NCI-H1105 (cell line): ENCODE measurements around the gene ISCU.
"Not testable (repeated sequence)": the region's sequence is repeated elsewhere in the genome, so short reads cannot be mapped to it uniquely, and the experiment has no call there.

Experiments
- DNase-seq: peaks from one replicate; lab custom pipeline; 2025; lab: John Stamatoyannopoulos, UW

Gene ISCU

GRCh38 chr12:108543652-108544051 is 18.7 kb upstream of the ISCU start:
- DNase-seq = no peak

- DNase-seq = no peak
Observed at GRCh38 chr12:108547686-108548085, 14.7 kb upstream of the ISCU start.

- DNase-seq = no peak
Observed at GRCh38 chr12:108548954-108549521, 13.4 kb upstream of the ISCU start.

DNA sequence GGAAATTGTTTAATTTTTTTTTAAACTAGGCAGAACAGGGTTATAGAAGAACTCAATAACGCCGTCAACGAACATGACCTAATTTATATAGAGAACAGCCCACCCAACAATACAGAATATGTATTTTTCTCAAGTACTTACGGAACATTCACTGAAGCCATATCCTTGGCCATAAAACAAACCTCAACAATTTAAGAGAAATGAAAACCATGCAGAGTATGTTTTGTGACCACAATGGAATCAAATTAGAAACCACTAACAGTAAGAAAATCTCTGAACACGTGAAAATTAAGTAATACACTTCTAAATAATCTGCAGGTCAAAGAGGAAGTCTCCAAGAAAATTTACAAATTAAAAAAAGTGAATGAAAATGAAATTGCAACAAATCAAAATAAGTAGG is 10.9 kb upstream of the ISCU start:
- no peak for DNase-seq

DNA sequence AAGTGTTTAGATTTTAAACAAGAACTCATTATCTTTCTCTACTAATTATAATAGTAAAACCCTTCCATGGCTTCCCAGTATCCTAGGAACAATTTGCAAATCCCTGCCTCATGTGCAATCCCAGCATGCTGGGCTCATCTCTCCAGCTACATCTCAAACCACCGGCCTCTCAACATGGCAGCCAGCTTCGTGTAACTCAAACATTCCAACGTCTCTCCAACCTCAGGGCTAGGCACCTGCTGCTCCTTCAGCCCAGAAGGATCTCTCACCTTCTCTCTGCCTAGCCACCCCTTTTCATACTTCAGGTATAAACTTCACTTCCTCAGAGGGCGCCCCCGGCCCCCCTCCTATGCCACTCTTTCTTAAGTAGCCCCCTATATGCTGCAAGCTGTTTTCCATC is 8.6 kb upstream of the ISCU start:
- DNase-seq = no peak

GRCh38 chr12:108555383-108555782 is 7.0 kb upstream of the ISCU start:
- not testable (repeated sequence) for DNase-seq

GRCh38 chr12:108559007-108559655 is 3.3 kb upstream of the ISCU start:
- DNase-seq = no peak

DNA sequence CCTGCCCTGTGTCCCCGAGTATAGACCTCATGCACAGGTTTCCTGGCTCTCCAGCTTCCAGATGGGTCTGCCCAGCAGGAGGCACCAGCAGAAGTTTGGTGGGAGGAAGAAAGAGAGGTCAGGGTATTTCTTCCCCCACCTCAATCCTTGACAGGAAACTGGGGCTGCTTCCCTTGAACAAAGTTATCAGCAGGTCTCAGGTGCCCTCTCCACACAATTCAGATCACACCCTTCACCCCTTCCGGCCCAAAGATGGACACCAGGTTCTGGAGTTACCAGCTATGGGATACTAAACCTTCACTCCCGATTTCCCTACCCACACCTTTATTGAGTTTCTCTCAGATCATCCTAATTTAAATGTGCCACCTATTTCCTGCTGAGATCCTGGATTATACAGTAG is 2.6 kb upstream of the ISCU start:
- DNase-seq = no peak

- DNase-seq = no peak
Observed at GRCh38 chr12:108560321-108560721, 2.1 kb upstream of the ISCU start.

DNA sequence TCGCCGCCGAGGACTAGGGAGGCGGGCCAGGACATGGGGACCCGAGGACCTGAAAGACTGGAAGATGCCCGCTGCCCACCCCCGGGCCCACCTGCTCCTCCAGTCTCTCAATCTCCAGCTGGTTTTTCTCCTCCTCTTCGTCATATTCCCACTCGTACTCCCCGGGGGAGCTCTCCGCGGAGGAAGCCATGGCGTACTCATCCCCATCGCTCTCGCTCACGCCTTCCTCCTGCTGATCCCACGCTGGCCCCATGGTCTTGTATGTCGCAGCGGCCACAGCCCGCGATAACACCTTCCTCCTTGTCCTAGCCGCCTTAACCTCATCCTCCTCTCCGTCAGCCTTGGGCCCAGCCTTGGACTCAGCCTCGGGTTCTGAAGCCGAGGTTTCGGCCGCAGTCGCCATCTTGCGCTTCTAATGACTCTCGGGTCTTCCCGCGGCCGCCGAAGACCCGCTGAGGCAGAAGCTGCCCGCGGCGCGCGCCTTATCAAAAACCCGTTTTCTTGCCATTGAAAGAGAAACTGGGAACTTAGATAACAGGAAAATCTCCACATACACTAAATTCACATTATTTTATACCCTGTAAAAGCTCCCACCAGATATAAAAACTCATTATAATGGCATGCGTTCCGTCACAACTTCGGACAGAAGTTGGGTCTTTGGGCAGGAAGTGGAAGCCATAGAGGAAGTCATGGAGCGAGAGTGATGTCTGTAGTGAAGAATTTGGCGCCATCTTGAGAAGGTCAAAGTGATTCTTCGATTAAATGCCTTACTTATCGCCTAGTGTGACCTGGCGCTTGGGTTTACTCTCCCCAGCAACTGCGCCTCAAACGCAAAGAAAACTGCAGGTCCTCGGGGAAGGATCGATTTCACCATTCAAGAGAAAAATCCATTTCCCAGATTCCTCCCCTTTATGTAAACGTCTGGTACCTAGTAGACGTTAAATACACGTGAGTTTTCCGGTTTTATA is 1.4 kb upstream of the ISCU start, which contains the start of gene SART3:
Gene SART3, minus strand, starts transcription at position 422 of the 968 bp plus-strand sequence. Its CDS starts 19 bp downstream, at position 403.
- peak; percentile 80 for DNase-seq

DNA sequence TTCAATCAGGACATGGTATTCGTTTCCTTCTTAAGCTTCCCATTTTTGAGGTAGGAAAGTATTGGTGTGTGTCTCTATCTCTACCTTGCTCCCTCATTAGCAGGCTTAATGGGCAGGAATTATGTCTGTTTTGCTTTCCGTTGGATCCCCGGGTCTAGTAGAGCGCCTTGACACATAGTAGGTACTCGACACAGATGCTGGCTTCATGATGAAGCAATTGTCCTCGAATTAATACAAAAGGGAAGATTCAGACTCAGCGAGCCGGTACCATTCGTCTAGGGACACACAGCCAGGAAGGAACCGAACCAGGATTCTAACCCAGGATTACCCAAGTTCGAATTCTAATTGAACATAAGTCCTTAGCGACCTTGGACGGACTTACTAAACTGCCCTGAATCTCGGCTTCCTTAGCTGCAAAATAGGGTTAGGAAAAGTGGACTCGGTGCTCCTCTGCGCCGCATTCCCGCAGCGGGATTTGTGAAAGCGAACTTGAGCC is 496 bp upstream of the ISCU start:
- no peak for DNase-seq

GRCh38 chr12:108563136-108563803 is 874 bp downstream of the ISCU start:
- DNase-seq = peak; percentile 77

GRCh38 chr12:108563804-108564151 is 1.4 kb downstream of the ISCU start:
- no peak for DNase-seq

GRCh38 chr12:108564724-108565123 is 2.3 kb downstream of the ISCU start:
- DNase-seq = no peak

GRCh38 chr12:108565146-108565545 is 2.8 kb downstream of the ISCU start:
- no peak for DNase-seq

- DNase-seq = peak; percentile 84
Observed at GRCh38 chr12:108565976-108566375, 3.6 kb downstream of the ISCU start.

- no peak for DNase-seq
Observed at GRCh38 chr12:108566452-108566851, 4.1 kb downstream of the ISCU start.

DNA sequence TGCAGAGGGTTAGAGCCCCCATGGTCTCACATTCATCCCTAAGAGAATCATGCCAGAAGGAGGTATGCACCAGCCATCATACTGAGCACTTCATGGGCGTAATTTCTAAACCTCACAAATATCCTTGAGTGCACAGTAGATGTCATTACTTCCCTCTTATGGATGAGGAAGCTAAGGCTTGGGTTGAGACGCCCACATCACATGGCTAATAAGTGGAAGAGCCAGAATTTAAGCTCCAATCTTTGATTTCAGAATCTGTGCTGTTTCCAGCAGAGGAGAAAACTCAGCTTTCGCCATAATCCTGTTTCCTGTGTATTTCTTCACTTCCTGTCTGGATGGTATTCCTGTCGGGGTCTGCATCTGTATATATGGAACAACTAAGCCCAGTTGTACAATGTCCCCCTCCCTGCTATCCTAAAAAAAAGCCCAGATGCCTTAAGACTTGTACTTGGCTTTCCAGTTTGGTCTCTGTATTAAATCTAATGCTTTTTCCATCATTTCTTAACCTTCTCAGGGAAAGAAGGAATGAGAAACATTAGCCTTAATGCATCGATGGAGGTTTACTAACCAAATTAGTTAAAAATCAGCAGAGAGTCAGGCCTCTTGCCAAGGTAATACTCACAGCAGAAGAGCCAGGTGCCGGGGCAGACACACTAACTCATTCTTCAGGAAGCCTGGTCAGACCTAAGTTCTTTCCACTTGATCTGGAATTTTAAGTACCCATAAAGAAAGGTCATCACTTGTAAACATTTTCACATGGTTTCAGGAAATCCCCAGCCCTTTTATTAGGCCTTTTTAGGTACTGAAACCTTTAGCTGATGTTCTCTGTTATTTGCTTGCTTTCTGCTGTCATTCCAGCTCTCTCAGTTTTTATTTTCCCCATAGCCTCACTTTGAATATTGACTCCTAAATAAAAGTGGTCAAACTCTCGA is 5.3 kb downstream of the ISCU start:
- DNase-seq = no peak

DNA sequence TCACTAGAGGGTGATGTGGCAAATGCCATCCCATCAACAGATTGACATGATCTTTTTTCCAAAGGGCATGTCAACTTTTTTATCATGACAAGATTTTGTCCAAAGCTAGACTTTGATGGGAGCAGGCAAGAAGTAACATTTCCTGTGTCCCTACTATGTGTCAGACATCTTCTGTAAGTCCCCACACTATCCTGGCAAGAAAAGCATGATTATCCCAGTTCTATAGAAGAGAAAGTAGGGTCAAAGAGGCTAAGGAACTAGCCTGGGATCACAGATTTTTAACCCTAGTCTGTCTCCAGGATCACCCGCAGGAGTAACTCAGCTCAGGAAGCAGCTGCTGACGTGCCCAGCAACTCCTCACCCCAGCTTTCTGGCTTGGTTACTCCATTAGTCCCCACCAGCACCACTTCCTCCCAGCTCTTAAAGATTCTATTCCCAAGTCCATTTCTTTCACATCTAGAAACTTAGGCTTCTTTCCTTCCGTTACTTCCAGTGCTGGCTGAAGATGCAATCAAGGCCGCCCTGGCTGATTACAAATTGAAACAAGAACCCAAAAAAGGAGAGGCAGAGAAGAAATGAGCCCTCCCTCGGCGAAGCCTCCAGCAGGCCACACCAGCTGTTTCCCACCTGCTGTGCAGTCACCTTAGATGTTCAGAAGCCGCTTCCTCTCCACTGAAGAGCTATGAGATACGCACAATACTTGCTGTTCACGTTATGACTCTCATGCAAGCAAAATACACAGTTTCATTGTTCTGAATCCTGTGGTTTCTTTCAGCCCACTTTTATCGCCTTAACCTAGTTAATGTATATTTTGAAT is 6.2 kb downstream of the ISCU start:
- DNase-seq = no peak
